Femur (tissue), 1 donor: ENCODE measurements around the gene PNLIPRP3.
"Not testable (repeated sequence)": the region's sequence is repeated elsewhere in the genome, so short reads cannot be mapped to it uniquely, and the experiment has no call there.

Experiments
- DNase-seq: peaks from one replicate; pipeline ENCODE4 v3.0.0-alpha.2; 2017

The PNLIPRP3 gene

DNA sequence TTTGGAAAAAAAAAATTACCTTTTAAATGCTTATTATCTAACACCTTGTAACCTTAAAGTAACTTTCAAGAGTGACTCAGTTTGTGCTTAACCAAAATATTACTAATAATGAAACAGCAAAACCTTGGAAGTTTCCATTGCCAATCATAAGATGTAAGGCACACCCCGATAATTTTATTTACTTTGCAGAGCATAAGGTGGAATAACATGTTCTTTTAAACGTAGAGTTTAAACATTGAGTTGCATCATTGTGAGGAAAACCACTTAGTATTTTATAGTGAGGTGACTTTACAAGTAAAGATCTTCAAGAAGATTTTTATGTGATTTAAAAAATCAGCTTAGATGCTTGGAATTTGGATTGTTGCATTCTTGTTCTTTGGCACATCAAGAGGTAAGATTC, at the start of gene PNLIPRP3:
Gene PNLIPRP3, plus strand, starts transcription at position 177 of the 400 bp plus-strand sequence. Its CDS starts 166 bp downstream, at position 343.
- DNase-seq, result no peak

DNA sequence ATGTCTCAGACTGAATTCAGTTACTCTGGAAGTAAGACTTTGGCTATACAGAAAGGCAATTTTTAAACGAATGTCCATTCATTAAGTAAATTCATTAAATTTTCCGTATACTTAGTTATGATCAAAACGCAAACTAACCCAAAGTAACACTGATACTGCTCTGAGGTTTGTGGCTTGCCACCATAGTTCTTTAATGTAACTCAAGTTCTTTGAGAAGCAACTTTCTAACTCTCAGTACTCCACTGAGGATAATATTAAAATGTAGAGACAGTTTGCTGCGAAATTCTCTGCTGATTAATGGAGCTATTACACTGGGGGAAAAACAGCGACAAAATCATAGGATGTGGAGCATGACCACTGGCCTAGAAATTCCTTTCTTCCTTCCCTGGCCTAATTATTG, 45.4 kb upstream of the PNLIPRP3 start:
- DNase-seq, result no peak

DNA sequence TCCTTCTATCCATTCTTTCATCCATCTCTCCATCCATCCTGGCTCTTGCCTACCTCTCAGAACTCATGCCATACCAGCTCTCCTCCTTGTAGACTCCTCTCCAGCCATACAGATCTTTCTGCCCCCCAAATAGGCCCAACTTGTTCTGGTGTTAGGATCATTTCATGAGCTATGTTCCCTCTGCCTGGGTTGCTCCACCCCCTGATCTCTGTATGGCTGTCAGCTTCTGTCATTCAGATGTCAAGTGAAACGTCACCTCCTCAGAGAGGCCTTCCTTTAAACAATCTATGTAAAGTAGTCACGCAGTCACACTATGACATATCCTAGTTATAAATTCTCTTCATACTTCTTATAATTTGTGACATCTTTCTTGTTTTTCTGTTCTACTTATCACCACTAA, 42.3 kb upstream of the PNLIPRP3 start:
- DNase-seq, result no peak

GRCh38 chr10:116385994-116386809, 41.4 kb upstream of the PNLIPRP3 start:
- no peak for DNase-seq

GRCh38 chr10:116393246-116393831, 34.3 kb upstream of the PNLIPRP3 start:
- DNase-seq, result not testable (repeated sequence)

- no peak for DNase-seq
Observed at GRCh38 chr10:116395223-116395985, 32.2 kb upstream of the PNLIPRP3 start.

DNA sequence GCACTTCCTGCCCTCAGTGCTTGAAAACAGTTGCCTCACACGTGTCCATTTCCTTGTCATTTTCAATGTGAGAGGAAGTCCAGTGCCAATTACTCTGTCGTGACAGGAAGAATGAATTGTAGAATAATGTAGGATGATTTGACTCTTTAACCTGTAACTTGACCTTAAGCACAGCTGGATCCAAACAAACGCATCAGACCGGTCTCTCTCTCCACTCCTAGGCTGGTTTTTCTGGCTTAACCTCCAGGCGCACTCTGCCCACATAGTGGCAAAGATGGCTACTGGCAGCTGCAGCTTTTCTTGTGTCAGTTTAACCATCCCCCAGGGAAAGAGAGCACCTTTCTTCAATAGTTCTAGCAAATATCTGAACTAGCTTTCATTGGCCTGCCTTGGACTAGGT, 29.4 kb upstream of the PNLIPRP3 start:
- no peak for DNase-seq

- no peak for DNase-seq
Observed at GRCh38 chr10:116402858-116403257, 24.8 kb upstream of the PNLIPRP3 start.

DNA sequence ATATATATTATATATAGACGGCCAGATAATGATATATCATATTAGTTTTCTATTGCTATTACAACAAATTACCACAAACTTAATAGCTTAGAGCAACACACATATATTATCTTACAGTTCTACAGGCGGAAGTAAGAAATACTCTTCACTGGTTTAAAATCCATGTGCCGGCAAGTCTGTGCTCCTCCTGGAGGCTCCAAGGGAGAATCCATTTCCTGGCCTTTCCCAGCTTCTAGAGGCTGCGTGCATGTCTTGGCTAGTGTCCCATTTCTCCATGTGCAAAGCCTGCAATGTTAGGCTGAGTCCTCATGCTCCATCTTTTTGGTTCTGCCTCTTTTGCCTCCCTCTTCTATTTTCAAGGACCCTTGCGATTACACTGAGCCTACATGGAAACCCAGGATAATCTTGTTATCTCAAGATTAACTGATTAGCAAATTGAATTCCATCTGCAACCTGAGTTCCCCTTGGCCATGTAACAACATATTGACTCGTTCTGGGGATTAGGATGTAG, 23.9 kb upstream of the PNLIPRP3 start:
- DNase-seq, result no peak

- no peak for DNase-seq
Observed at GRCh38 chr10:116408719-116409118, 18.9 kb upstream of the PNLIPRP3 start.

- no peak for DNase-seq
Observed at GRCh38 chr10:116410351-116410750, 17.3 kb upstream of the PNLIPRP3 start.

DNA sequence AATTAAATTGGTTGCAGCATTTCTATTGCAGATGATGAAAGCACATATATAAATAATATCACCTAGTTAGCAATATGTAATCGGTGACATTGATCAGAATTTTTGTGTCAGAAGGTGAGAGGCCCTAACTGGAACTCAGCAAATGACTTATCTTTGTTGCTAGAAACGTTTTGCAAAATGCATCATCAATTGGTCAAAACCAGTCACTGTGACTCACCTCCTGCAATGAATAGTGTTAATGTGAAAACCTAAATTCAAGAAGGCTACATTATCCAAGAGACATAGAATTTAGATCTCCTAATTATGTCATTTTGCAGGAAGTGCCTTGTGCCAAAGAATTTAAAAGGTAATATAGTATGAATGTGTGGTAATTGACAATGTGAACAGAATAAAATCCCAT, 9.8 kb upstream of the PNLIPRP3 start:
- DNase-seq, result no peak

DNA sequence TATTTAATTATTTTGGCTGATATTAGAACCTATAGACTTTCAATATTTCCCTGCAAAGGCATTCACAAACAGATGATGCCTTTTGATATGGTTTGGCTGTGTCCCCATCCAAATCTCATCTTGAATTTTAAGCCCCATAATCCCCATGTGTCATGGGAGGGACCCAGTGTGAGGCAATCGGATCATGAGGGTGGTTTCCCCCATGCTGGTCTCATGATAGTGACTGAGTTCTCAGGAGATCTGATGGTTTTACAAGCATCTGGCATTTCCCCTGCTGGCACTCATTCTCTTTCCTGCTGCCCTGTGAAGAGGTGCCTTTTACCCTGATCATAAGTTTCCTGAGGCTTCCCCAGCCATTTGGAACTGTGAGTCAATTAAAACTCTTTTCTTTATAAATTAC, 9.3 kb upstream of the PNLIPRP3 start:
- no peak for DNase-seq

GRCh38 chr10:116421815-116422214, 5.8 kb upstream of the PNLIPRP3 start:
- DNase-seq, result no peak

- DNase-seq, result no peak
Observed at GRCh38 chr10:116429288-116429977, 1.8 kb downstream of the PNLIPRP3 start.

- no peak for DNase-seq
Observed at GRCh38 chr10:116430288-116430687, 2.6 kb downstream of the PNLIPRP3 start.

DNA sequence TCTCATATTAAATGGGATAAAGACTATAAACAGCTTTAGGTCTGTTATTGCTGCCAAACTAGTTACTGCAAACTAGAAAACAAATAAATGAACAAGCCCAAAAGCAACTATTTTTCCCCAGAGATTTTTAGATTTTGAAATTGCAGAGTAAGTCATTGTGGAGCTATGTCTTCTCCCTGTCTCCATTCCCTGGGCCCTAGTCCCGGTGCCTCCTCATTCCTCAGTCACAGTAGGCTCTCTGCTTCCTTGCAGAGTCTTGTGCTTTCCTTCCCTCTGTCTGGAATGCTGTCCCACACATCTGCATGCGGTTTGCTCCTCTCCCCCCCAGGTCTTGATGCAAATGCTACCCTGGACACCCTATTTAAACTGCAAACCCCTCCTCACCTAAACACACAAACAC, 4.0 kb downstream of the PNLIPRP3 start:
- DNase-seq, result no peak

DNA sequence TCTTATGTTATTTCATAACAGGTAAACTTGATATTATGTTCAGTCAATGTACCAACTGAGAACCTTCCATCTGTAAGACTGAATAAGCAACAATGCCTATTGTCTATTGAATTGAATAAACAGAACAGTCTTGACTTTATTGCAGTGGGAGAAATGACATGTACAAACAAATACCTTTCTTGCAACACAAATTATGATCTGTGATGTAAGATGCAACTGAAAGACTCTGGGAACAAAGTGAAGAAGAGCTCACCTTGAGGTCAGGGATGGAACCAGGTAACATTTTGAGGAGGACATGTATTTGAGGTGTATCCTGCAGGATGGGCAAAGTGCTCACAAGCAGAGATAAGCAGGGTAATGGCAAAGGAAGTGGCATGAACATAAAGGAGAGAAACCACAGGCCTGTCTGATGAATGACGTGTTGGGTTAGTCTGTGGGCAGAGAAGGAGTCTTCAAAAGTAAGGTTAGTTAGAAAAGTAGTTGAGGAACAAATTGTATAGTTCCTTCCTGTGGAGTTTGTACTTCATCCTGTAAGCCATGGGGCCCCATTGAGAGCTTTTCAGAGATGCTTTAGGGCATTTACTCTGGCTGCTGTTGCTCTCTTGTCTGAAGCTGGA, 9.5 kb downstream of the PNLIPRP3 start:
- DNase-seq, result no peak

DNA sequence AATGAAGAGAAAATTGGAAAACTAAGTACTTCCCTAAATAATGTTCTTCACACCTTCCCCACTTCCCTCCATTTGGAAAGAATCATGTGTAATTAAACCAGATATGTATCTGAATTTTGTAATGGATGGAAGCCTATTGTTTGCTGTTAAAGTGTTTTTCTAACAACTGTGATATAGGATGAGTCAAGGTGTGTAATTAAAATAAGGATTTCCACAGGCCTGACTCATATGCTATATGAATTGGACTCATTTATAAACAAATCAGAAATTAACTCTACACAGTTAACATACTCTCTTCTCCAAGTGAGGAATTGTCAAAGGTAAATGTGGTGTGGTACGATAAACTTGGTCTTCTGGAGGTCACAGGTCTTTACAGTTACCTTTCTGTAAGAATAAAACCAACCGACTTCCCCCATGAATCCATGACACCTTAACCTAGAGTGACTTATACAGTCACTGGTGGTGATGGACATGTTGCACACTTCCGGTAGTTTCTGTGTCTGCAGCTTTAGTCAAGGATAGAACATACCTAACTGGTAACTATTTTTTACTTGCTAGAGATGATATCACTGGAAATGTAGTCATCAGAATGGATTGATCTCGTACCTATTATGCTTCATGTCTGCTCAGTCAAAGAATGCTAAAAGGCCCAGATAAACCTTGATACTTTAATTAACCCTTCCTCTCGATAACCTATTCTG, 12.8 kb downstream of the PNLIPRP3 start:
- no peak for DNase-seq

- DNase-seq, result no peak
Observed at GRCh38 chr10:116444527-116445142, 17.0 kb downstream of the PNLIPRP3 start.

- DNase-seq, result no peak
Observed at GRCh38 chr10:116450861-116451260, 23.2 kb downstream of the PNLIPRP3 start.
